ENCODE measurements around the gene TSSK3. TPM values are rescaled to one million over a fixed set of nuclear protein-coding genes. Genes with fewer than 3 reads are reported as not detected.

TSSK3 gene
- total RNA-seq, 1 donor from 2014 or later = not detected

DNA sequence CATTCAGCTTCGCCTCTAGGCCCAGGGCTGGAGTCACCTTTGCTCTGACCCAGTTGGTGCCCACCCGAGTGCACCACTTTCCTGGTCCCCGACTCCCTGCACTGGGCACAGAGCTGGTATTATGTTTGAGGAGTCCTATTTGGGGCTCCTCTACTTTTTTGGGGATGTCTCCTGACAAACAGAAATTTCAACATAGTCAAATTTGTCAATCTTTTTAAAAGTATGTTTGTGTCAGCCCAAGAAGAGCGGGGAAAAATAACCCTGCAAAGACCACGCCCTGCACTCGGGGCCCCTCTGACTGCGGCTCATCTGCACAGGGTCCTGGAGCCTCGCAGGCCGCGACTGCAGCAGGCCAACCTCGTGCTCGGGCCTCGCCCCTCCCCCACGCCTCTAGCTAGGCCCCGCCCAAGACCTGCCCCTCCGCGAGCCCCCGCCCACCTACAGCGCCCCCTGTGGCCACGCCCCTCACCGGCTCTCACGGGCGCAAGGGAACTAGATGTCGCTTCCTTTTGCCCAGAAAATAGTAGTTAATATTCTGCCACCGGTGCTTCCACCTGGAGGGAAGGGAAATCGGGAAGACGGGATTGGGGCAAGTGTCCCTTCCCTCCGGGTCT is 11.4 kb upstream of the TSSK3 start:
- Histone ChIP-seq H3K36me3 (ENCODE audit: control insufficient read depth, insufficient read depth, low read length) (no peaks in the 10 kb centered on the region), H3K4me3 (ENCODE audit: low read depth, low read length) (peak overlapping the region; percentile 72), H3K27me3 (ENCODE audit: control insufficient read depth, insufficient read depth, low read length) (no peaks in the 10 kb centered on the region)
- no peak for DNase-seq (ENCODE audit: low read depth)
- TF ChIP-seq, protein P1, sequence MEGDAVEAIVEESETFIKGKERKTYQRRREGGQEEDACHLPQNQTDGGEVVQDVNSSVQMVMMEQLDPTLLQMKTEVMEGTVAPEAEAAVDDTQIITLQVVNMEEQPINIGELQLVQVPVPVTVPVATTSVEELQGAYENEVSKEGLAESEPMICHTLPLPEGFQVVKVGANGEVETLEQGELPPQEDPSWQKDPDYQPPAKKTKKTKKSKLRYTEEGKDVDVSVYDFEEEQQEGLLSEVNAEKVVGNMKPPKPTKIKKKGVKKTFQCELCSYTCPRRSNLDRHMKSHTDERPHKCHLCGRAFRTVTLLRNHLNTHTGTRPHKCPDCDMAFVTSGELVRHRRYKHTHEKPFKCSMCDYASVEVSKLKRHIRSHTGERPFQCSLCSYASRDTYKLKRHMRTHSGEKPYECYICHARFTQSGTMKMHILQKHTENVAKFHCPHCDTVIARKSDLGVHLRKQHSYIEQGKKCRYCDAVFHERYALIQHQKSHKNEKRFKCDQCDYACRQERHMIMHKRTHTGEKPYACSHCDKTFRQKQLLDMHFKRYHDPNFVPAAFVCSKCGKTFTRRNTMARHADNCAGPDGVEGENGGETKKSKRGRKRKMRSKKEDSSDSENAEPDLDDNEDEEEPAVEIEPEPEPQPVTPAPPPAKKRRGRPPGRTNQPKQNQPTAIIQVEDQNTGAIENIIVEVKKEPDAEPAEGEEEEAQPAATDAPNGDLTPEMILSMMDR (IDR thresholded peaks at IDR 0.05; ENCODE audit: insufficient read depth, low read length, poor library complexity, severe bottlenecking) = peak; percentile 80

DNA sequence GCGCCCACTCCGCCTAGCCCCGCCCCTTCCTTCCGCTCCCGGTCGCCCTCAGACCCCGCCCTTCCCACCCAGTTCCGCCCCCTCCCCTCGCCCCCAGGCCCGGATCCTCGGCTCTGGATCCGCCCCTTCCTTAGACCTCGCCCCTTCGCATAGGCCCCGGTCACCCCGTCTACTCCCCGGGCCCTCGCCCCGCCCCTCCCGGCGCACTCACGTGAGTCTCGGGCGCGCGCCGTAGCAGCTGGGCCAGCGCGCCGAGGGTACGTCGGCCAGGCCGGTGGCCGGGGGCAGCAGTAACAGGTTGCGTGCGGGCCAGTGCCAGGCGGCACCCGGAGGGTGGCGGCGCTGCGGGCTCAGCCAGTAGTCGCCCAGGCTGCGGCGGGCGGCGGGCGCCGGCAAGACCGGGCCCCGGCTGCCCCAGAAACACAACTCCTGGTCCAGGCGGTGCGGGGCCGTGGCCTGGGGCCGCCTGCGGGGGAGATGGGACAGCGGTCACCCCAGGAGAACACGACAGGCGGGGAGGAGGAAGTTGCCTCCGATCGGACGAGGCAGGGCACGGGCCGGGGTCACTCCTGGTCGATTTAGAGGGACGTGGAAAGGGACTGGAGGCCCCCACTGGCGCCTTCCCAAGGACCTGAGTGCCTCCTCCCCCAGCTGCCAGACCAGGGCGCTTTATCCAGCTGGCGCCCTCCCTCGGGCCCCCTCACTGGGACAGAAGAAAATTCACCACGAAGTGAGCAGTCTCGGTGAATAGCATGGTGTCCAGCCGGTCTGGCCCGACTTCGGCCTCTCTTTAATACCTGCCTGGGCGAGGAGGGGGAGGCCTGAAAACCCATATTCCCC is 10.7 kb upstream of the TSSK3 start:
- TF ChIP-seq, protein P1 (IDR thresholded peaks at IDR 0.05; ENCODE audit: insufficient read depth, low read length, poor library complexity, severe bottlenecking) = peak; percentile 20
- H3K27me3 ChIP-seq (ENCODE audit: control insufficient read depth, insufficient read depth, low read length) = no peaks in the 10 kb centered on the region
- peak; percentile 50 for DNase-seq (ENCODE audit: low read depth)
- H3K4me3 ChIP-seq (ENCODE audit: low read depth, low read length) = peak overlapping the region; percentile 72
- H3K36me3 ChIP-seq (ENCODE audit: control insufficient read depth, insufficient read depth, low read length) = no peaks in the 10 kb centered on the region

DNA sequence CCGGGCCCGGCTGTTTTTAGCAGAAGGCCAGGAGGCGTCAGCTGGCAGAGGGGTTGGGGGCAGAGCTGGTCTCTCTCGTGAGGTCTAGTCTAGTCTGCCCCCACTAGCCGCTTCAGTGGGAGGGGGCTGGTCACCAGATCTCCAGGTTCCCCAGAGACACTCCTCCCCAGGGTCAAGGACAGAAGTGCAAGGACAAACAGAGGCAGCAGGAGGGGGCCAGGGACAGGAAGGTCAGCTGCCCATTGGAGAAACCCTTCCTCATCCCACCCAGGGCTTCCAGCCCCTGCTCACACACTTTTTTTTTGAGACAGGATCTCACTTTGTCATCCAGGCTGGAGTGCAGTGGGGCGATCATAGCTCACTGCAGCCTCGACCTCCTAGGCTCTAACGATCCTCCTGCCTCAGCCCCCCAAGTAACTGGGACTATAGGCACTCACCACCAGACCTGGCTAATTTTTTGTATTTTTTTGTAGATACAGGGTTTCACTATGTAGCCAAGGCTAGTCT is 10.0 kb upstream of the TSSK3 start:
- DNase-seq (ENCODE audit: low read depth) = no peak
- TF ChIP-seq, protein P1 (IDR thresholded peaks at IDR 0.05; ENCODE audit: insufficient read depth, low read length, poor library complexity, severe bottlenecking) = no peak
- Histone ChIP-seq H3K36me3 (ENCODE audit: control insufficient read depth, insufficient read depth, low read length) (no peaks in the 10 kb centered on the region), H3K4me3 (ENCODE audit: low read depth, low read length) (peak overlapping the region; percentile 72), H3K27me3 (ENCODE audit: control insufficient read depth, insufficient read depth, low read length) (no peaks in the 10 kb centered on the region)

DNA sequence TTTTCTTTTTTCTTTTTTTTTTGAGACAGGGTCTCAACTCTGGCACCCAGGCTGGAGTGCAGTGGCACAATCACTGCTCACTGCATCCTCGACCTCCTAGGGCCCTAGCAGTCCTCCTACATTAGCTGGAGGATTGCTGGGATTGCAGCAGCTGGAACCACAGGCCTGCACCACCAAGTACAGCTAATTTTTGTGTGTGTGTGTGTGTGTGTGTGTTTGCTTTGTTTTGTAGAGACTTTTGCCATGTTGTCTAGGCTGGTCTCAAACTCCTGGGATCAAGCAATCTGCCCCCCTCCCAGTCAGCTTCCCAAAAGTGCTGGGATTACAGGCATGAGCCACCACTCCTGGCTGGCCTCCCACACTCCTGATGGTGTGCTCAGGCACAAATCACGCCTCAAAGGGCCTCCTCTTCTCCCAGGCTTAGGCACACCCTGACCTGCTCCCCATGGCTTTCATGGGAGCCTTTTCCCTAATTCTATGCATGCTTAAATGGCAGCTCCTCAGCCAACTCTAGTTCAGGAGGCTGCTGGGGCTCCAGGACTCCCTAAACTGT is 9.4 kb upstream of the TSSK3 start:
- H3K4me3 ChIP-seq (ENCODE audit: low read depth, low read length) = no peak overlapping the region
- no peaks in the 10 kb centered on the region for H3K27me3 ChIP-seq (ENCODE audit: control insufficient read depth, insufficient read depth, low read length)
- TF ChIP-seq, protein P1 (IDR thresholded peaks at IDR 0.05; ENCODE audit: insufficient read depth, low read length, poor library complexity, severe bottlenecking) = no peak
- DNase-seq (ENCODE audit: low read depth) = no peak
- H3K36me3 ChIP-seq (ENCODE audit: control insufficient read depth, insufficient read depth, low read length) = no peaks in the 10 kb centered on the region

DNA sequence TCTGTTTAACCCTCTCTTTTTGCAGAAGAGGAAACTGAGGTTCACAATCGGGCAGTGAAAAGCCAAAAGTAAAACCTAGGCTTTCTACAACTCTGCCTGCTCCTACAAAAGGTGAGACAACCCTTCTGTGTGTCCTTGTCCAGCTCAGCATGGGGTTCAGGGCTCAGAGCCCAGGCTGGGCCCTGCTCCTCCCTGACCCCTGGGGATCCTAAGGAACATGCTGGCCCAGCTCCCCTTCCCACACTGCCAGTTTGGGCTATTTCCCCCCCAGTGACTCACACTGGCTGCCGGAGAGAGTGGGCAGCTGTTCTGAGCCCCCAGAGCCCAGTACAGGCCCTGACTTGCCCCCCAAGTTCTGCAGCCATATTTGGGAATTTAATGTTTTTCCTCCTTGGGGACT is 8.9 kb upstream of the TSSK3 start:
- Histone ChIP-seq H3K27me3 (ENCODE audit: control insufficient read depth, insufficient read depth, low read length) (no peaks in the 10 kb centered on the region), H3K4me3 (ENCODE audit: low read depth, low read length) (no peak overlapping the region), H3K36me3 (ENCODE audit: control insufficient read depth, insufficient read depth, low read length) (no peaks in the 10 kb centered on the region)
- DNase-seq (ENCODE audit: low read depth) = no peak
- TF ChIP-seq, protein P1 (IDR thresholded peaks at IDR 0.05; ENCODE audit: insufficient read depth, low read length, poor library complexity, severe bottlenecking) = no peak

Data from kidney epithelial cell (primary cell).